ENCODE data around the gene BCL2.

BCL2 gene

DNA sequence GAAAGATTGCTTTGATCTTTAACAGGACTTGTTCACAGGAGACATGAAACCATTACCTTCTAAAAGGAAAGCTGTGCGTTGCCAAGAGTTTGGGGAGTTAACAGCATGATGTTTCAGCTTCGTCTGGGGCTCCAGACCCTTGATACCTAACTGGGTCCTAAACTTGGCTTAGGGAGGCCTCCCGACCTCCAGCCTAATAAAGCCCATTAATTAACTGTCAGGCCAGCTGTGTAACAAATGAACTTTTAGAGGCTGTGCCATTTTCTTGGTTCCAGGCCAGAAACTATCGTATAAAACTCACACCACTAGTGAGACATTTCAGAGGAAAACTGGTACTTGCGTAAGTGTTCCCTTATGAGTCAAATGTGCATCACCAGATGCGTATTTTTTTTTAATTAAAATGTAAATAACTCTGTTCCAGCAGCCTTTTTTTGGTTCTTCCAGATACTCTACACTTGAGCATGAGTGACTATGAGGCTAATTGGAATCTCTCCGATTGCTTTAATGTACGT, 236.5 kb downstream of the BCL2 start:
- DNase-seq (ENCODE audit: low read depth), result no peak

DNA sequence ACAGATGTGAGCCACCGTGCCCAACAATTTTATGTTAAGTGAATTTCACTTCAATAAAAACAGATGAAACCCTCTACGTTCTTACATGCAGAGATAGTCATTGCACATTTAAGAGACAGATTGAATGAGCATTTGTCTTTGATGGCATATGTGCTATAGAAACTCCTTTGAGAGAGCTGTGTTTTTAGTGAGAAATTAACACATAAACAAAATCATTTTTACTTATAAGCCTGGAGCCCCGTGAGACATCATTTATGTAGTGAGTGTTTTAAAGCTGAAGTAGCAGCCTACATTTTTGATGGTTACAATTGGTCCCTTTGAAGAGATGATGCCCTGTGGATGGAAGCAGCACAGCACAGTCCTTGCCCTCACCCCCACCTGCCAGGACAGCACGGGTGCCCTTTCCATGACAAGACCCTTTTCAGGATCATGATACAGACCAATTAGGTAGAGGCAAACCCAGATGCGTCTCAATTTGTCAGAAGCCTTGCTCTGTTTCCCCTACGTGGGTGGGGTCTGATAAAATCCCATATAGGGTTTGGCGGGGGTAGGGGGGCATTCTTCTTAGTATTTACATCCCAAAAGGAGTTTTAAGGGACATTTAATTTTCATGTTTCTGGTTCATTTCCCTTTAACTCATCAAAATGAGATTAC, 237.1 kb downstream of the BCL2 start:
- no peak for DNase-seq (ENCODE audit: low read depth)

DNA sequence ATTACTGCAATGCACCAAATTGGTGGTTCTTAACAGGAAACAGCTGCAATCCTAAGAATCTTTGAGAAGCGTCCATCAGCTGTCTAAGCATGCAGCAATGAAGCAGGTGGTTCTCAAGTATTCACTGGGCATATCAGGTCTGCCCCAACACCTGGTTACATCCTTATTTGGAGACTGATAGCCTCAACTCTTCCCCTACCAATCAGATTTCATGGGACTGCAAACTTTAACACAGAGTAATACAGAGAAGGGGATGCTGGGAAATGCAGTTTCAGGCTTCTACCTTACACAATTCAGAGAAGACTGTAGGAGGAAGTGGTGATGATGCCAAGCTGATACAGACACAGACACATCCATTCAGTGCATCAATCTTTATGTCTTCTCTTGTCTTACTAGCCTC, 240.5 kb downstream of the BCL2 start:
- no peak for DNase-seq (ENCODE audit: low read depth)

DNA sequence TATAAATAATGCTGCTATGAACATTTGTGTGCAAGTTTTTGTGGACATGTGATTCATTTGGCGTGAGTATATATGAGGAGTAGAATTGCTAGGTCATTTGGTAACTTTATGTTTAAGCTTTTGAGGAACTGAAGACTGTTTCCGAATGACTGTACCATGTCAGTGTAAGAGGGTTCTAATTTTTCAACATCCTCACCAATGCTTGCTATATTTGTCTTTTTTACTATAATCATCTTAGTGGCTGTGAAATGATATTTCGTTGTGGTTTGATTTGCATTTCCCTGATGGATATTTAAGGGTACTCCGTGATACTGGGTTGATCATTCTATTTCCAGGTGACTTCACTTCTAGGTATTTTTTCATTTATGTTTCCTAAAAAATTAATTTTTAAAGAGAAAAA, 241.1 kb downstream of the BCL2 start:
- DNase-seq (ENCODE audit: low read depth), result no peak

DNA sequence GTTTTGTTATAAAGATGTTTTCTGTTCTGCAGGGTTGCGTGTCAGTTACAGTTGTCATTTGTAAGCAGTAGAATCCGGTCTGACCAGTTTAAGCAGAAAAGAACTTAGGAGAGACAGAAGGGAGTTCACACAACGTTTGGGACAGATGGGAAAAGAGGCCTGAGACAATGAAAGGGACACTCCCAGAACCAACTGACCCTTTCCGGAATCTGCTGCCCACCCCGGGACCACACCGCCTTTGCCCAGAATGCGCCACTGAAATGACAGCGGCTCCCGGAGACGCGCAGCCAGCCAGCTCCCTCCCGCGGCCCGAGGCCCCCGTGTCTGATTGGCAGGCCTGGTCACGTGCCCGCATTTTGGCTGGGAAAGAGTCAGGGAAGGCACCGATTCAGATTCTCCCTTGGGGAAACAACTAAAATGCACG, 244.6 kb downstream of the BCL2 start:
- DNase-seq (ENCODE audit: low read depth), result peak; percentile 27

DNA sequence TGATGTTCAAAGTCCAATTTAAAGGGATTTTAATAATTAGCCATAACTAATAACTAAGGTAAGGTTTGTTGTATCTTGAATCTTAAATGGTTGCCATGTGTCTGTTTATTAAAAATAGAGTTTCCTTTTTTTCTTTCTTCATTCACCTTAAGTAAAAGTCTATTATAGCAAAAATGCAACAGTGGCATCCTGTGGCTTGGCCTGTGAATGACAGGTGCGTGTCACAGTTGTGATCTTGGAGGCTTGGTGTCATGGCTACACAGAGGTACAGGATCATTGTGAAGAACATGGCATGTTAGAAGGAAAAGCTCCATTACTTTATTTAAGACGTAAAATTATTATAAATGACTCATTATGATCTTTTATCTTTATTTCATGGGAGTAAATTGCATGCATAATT, 246.1 kb downstream of the BCL2 start:
- DNase-seq (ENCODE audit: low read depth), result no peak
